ENCODE results near the gene CEACAM19.

DNA sequence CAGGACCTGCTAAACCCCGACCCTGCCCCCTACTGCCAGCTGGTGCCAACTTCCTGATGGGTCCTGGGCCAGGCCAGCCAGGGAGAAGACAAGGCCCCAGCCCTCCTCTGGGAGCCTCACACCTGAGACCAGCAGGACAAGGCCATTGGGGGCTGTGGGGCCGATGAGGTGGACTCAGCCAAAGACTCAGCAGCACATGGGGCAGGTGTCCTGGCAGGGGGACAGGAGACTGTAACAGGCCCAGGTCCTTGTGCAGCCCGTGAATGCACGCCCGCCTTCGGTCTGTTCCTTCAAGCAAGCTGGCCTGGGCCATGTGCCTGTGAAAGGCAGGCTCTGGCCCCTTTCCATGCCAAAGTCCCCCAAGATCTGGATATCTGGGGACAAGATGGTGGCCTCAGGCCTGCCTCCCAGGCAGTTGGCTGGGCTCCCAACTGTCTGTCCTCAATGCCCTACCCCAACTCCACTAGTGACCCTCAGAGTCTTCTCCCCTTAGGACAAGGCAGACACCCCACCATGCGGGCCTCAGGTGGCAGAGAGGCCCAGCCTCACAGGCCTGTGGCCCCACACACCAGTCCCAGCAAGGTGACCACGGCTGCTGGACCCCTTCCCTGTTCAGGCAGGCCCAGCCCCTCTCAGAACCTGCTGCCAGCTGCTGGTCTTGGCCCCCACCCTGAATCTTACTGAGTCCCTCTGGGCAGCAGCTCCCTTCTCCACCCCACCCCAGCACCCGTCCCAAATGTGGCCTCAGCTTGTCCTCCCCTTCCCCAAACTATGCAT is 12.3 kb downstream of the CEACAM19 start:
- no peak for TF ChIP-seq POLR2A (IDR thresholded peaks at IDR 0.05)
- TF ChIP-seq, protein P1, sequence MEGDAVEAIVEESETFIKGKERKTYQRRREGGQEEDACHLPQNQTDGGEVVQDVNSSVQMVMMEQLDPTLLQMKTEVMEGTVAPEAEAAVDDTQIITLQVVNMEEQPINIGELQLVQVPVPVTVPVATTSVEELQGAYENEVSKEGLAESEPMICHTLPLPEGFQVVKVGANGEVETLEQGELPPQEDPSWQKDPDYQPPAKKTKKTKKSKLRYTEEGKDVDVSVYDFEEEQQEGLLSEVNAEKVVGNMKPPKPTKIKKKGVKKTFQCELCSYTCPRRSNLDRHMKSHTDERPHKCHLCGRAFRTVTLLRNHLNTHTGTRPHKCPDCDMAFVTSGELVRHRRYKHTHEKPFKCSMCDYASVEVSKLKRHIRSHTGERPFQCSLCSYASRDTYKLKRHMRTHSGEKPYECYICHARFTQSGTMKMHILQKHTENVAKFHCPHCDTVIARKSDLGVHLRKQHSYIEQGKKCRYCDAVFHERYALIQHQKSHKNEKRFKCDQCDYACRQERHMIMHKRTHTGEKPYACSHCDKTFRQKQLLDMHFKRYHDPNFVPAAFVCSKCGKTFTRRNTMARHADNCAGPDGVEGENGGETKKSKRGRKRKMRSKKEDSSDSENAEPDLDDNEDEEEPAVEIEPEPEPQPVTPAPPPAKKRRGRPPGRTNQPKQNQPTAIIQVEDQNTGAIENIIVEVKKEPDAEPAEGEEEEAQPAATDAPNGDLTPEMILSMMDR (IDR thresholded peaks at IDR 0.05): no peak
- no peak for TF ChIP-seq POLR2AphosphoS5 (IDR thresholded peaks at IDR 0.05)
- no peak for TF ChIP-seq EP300 (IDR thresholded peaks at IDR 0.05)

All from gastroesophageal sphincter (tissue), 3 donors.